ENCODE measurements around the gene GALNT2.
A peak's percentile ranks its signal among the peaks of the same experiment; 100 is the strongest.

GALNT2 gene

DNA sequence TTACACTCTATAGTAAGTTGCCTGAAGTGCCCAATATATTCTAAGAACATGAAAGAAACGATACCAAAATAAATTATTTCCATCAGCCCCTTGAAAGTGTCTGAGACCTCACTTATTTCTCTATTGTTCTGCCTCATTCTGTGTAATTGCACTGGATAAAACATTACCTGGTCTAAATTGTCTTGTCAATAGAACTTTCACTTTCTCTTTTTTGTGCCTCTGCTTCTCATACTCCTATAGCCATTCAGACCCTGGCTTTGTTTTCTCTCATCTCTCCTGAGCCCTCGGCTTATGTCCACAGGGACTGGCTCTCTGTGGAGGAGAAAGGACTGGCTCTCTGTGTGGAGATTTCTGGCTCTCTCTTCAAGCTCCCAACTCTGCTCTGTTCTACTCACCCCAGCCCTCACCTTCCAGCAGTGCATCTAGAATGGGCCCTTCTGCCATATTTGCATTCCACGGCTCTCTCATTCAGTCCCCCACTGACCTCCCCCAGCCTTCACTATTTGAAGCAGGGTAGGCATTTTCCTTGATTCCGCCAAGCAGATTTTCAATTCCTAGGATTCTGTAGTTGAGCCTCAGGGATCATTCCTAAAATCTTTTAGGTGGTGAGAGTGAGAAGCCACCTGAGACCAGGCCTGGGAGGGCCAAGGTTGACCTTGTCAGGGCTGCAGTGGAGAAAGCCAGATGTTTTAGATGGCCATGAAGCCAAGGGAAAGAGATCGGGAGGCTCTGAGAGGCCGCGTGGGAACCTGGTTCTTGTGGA, 15.9 kb upstream of the GALNT2 start:
- DNase-seq: no peak

DNA sequence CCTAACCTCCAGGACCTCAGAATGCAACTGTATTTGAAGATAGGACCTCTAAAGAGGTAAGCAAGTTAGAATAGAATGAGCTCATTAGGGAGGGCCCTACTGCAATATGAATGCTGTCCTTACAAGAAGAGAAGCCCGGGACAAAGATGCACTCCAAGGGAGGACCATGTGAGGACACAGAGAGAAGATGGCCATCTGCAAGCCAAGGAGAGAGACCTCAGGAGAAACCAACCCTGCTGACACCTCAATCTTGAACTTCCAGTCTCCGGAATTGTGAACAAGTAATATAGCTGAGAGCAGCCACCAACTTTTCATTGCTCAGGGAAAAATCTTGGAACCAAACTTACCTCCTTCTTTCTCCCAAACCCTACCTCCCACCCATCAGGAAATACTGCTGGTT, 15.0 kb upstream of the GALNT2 start:
- DNase-seq: no peak

DNA sequence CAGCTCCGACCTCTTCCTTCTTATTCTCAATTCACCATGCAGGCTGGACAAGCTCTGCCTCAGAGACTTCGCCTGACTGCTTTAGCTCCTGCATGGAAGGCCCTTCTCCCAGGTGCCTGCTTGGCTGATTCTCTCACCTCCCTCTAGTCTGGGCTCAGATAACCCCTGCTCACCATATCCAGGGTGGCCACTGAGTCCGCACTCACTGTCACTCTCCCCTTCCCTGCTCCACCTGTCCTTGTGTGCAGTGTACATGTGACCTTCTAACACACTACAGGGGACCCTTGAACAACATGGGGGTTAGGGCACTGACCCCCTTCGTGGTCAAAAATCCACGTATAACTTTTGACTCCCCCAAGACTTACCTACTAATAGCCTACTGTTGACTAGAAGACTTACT, 14.4 kb upstream of the GALNT2 start:
- no peak for DNase-seq

DNA sequence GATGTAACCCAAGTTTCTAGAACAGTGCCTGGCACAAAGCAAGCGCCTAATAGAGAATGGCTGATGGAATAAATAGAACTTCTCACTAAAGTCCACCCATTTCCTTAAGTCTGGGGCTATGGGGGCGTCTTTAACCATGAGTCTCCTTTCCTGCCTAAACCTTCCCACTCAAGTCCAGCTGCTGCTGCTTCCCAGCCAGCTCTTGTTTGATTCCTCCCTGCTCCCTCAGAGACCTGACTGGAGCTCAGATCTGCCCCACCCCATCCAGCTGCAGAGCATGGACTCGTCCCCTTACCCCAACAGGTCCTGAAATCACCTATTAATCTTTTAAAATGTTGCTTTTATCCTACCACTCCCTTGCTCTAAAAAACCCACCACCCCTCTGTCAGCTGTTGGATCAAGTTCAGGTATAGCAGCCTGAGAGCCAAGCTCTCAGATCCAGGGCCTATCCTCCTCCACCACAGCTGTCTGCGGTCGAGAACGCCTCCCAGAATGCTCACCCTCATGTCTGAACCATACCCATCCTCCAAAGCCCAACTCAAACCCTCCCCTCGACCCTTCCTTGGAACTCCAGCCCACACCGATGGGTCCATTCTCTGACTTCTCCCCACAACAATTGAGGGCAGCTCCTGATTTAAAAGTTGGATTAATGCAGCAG, 12.8 kb upstream of the GALNT2 start:
- DNase-seq: no peak

DNA sequence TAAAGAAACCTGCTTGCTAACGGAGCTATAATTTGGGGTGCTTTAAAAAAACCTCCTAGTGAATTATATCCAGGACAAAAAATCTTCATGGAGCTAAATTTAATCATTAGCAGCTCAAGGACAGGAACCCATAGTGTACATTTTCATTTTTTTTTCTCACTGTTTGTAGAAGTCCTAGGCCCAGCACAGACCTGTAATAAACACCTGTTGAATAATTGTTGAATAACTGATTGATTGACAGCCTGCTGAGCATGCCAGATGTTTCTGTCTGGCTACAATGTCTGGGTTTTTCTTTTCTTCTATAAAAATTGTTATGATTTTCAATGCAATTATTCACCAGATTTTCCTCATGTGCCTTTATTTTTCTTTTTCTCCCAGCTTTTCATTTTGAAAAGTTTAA, 10.9 kb upstream of the GALNT2 start:
- no peak for DNase-seq

DNA sequence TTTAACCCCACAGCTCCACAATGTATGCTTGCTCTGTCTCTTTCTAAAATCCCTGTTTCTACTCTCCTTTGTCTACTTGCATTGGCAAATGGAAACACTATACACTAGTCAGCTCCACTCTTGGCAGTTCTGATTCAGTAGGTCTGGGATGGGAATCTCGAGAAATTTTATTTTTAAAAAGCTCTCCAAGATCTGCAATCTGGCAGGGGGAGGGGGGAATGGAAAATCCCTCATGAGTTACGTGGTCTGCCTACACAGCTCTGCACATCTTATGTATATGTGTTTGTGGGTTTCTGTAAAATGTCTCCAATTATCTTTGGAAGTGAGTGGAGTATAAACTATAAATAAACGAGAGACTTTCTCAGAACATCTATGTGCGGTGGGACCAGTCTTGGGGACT, 9.9 kb upstream of the GALNT2 start:
- DNase-seq: no peak

DNA sequence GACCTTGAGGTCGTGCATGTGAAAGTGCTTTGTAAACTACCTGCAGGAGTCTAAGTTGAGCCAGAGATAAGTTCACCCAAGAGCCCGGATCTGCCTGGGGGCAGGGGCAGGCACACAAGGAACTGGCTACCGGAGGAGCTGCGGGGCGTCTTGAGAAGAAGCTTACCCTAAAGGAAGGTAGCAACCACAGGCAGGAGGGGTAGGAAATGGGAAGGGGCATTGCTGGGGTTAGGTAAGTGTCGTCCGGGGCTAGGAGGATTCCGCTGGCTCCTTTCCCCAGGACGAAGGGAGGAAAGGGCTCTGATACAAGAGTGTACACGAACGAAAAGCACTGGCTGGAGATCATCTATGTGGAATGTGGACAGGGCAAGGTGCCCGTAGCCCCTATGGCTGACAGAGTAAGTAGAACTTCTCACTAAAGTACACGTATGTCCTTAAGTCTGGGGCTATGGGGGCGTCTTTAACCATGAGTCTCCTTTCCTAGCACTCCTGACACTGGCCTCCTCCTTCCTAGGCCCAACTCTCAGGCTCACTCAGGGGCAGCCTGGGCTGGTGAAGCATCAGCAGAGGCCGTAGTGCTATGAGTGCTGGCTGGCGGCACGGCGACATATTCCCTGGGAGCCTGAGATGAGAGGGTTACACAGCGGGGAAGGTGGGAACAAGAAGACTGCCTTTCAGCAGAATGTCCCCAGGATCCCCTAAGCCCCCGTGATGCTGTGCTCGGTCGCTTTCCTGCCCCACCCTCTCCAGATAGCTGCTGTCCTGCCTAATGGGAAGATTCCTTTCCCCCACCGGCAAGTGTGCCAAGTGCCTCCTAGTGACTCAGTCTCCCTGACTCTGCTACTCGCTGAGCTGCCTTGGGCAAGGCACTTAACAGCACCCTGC, 9.1 kb upstream of the GALNT2 start:
- DNase-seq: no peak

DNA sequence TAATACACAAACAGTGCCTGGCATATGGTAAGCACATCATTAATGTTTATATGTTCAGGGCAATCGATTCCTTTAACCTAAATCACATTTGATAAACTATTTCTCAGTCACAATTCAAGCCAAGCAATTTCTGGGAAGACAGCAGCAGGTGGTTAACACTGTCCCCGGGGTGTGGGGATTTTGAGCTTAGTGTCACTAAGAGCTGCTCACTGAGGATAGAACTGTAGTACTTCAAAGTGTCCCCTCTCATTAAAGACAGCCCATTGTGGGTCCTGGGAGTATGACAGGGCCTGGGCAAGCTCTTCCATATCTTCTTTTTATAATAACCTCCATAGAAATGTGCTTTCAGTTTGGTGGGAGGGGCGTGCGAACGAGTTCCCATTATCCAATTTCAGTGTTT, 8.4 kb upstream of the GALNT2 start:
- DNase-seq: no peak

DNA sequence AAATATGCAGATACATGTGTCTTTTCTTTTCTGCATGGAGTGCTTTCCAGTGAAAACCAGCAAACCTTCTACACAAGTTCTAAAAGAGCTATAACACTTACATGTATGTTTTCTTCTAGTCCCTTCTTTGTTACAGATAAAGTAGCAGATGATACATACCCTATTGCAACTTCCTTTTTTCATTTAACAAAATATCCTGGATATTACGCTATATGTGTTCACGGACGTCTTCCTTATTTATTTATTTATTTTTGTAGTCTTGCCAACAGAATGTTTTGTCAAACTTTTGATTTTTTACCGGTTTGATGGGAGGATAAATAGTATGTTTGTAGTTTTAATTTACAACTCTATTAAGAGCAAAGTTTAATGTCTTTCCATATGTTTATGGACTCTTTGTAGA, 5.2 kb upstream of the GALNT2 start:
- DNase-seq: no peak

DNA sequence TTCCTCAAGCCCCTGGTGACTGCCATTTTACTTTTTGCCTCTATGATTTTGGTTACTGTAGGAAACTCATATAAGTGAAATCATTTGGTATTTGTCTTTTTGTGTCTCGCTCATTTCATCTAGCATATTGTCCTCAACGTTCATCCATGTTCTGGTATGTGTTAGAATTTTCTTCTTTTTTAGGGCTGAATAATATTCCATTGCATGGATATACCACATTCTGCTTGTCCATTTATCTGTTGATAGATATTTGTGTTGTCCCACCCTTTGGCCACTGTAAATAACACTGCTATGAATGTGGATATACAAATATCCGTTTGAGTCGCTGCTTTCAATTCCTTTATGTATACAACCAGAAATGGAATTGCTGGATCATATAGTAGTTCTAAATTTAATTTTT, 4.5 kb upstream of the GALNT2 start:
- DNase-seq: no peak

DNA sequence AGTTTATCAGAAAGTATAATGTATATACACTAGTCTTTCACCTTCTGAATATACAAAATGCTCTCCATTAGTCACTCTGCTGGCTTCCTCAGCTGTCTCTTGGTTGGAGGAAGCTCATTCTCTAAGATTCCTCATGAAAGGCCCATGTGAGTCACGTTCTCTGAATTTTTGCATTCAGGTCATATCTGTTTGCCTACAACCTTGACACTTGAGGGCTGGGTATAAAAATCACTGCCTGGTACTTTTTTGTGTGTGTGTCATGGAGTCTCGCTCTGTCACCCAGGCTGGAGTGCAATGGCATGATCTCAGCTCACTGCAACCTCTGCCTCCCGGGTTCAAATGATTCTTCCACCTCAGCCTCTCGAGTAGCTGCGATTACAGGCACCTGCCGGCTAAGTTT, 2.8 kb upstream of the GALNT2 start:
- DNase-seq: no peak

DNA sequence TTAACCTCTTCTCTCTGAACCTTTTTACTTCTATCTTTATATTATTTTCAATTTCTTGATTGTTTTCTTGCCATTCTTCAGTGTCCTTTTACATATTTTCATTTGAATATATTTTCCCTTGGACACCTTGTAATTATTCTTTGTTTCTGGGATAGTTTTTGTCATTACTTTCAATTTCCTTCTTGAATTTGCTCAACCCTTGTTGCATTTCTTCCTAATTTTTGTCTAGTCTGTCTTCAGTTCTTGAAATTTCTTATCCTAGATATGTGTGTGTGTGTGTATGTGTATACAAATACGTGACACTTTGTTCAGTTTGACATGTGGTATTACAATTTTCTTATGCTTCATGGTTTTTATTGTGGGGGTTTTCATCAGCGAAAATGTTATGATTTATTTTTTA, 1.9 kb upstream of the GALNT2 start:
- no peak for DNase-seq

DNA sequence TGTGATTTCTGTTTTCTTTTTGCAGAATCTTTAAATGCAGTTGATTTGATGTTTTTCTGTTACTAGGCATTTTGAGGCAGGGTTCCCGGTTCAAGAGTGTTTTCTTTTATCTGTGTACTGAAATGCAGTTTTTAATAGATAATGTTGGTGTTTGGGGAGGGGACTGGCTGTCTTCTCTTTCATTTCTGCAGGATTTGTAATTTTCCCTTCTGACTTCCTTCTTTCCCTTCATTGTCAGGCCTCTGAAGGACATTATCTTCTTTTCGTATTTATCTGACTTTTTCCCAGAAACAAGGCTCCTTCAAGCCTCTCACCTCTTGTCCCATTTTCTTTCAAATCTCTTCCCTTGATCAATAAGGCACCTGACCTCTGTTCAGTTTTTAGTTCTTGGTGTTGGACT, 1.5 kb upstream of the GALNT2 start:
- DNase-seq: no peak

DNA sequence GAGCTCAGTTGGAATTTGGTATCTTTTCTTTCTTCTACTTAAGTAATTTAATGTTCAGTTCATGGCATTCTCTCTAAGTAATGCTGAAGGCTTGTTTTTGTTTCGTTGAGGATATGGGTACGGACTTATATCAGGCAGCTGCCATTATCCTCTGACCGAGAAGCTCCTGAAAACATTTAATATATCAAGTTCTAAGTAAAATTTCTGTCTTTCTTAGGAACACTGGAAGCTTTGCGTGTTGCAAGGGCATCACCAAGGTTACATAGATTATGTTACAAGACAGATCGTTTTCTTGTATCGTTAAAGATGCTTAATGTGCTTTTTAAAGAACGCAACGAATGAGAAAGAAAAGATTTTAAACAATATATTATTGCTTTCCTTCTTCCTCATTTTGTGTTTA, 1.0 kb upstream of the GALNT2 start:
- no peak for DNase-seq

DNA sequence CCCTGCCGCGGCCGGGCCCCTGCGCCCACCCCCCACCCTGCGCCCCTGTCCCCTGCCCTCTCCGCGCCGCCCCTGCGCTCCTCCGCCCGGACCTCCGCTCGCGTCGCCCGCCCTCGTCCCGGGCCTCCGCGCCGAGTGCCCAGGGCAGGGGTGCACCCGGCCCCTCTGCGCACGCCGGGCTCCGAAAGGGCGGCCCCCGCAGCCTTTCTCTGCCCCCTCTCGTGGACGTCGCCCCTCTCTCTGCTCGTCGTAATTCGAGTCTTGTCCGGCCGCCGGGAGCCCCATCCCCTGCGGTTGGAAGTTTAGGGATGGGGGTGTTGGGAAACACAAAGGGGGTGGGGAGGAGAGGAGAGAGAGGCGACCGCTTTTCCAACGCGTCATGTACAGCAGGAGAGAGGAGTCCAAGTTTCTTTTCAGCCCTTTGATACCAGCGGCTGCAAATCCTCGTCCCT, 407 bp downstream of the GALNT2 start:
- peak; percentile 47 for DNase-seq

DNA sequence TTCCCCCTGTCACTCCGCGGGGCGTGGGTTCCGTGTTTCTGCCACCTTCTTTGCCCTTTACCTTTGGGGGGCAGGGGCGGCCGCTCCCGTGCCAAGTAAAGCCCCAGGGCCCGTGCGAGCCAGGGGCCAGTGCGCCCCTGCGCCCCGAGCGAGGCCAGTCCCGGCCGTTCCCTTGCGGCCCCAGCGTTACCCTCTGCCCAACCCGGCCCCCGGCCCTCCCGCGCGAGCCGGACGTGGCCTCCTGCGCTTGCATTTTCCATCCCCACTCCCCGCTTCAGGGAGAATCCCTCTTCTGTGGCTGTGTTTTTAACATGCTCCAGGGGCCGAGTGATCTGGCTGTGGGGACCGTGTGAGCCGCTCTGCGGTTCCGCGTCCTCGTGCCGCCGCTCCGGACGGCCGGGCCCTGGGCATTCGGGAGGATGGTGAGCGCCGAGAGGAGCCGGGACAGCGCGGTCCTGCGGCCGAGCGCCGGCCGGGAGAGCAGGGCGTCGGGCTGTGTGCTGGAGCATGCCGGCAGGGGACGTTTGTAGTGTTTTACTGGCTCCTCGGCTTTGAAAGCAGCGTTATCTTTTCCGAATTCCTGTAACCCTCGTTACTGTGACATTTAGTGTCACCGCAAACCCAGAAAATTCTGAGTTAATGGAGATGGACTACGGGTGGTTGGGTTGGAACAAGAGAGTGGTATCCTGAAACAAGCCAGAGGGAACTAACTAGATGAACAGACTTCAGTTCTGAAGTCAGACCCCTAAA, 1.0 kb downstream of the GALNT2 start:
- DNase-seq: peak; percentile 35

DNA sequence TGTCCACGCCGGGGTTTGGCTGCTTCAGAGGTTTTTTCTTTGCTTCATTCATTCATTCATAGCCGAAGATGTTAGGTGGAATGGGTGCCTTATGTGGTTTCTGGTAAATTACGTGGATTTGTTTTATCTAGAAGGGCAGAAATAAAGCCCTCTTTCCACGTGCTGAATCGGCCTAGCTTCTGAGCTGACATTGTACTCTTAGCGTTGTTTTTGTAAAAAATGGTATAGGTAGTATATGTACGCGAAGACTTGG, 1.5 kb downstream of the GALNT2 start:
- no peak for DNase-seq

DNA sequence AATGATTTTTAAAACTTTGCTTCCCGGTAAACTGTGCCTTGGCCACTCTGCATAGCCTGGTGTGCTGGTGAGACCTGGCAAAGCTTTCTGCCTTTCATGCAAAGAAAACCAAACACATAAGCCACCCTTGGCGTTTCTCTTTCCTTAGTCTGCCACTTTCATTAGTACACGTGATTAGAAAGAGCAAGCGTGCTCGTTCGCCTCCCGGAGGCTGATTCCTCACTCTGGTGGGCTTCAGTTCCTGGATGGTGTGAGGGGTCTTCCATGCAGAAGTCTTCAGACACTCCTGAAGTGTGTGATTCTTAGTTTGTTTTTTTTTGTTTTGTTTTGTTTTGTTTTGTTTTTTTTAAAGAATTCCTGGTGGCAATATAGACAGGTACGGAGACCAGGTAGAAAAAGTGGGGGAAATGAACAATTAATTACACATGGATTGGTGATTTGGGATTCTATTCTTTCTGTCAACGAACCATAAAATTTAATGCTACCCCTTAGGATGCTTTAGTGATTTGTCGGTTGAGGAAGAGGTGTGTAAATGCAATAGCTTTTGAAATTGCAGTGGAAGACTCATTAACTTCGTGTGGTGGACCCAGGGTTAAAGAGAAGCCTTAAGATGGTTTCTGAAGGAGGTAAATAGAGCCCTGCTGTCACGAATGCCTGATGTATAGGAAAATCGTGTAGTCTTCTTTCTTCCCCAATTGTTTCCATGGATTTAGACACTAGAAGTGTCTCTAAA, 2.1 kb downstream of the GALNT2 start:
- DNase-seq: peak; percentile 14

DNA sequence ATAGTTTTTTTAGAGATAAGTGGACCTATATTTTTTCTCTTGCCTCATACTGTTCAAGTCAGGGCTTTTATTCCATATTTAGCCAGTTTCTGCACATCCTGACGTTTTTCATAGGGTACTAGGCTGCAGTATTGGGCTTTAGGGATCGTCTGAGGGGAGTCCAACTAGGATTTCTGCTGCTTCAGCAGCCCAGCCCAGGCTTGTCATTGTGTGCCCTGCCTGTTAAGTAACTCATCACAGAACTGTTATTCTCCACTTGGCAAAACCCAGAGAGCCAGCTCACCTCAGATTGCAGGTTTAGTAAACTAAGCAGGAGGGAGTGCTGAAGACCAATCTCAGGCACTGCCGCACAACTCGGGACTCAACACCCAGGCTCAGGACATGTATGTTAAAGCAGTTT, 2.8 kb downstream of the GALNT2 start:
- peak; percentile 7 for DNase-seq

DNA sequence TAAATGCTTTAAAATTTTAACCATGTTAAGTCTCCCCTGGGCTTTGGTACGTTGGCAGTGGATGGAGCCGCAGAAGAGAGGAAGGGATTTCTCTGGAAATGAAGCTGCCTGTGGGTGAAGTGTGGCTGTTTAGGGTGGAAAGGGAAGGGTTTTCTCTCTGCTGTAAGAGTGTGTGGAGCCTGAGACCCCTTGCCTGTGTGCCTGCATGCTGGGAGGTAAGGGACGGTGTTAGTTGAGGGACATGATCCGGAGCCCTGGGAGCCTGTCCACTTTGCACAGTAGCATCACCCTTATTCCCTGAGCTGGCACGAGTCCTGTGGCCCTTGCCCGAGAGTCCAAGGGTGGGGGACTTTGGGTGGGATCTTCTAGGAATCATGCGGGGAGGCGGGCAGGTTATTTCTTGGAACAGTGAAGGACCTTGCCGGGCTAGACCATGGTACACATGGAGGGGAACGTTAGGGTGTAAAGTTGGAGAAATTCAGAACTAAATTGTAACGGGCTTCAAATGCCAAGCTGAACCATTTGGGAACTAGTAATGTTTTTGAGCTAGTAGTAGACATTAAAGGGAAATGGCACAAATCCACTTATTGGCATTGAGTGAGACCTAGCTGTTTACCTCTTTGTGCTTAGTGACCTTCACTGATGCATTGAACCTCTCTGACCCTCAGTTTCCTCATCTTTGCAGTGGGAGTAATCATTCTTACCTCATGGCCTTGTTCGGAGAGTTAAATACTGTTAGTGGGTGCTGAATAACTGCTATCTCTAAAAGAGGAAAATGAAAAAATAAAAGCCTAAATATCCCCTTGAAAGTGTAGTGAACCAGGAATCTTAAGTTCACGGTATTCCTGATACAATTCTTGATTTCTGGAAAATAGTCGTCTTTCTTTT, 3.5 kb downstream of the GALNT2 start:
- no peak for DNase-seq

DNA sequence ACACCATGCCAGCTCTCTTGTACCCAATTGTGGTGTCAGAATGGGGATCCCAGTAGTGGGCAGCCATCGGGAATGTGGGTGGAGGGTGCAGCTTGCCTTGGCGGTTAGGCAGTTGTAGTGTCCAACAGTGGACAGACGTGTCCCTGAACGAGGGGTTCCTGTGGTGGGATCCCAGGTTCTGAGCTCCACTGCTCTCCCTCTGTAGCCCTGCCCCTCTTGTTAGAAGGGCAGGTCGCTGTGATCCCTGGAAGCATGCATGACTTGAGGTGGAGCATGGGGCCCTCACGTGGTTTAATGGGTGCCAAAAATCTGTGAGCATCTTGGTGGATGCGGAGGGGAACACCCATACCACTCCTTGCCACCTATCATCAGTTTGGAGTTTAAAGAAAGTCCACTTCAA, 4.3 kb downstream of the GALNT2 start:
- no peak for DNase-seq

Data from fibroblast of skin of back (primary cell).